PC-9 (cell line): ENCODE measurements around the gene ZNF181.

Experiments used
- CTCF ChIP-seq: fragments of 200-600 bp; sonication (generic); conservative IDR thresholded peaks from 2 replicates; pipeline ENCODE4 v1.6.1; 2017; ENCODE audit warnings: mixed run types, antibody characterized with exemption, mild to moderate bottlenecking, moderate library complexity
- EZH2 ChIP-seq: fragments of 200-600 bp; sonication (generic); IDR thresholded peaks from 2 replicates; pipeline ENCODE4 v1.8.0; 2017; ENCODE audit warnings: antibody characterized with exemption, low read depth

GRCh38 chr19:34767951-34768350 is 33.9 kb downstream of the ZNF181 start:
- TF ChIP-seq EZH2 (no peak), CTCF (no peak)
